ENCODE data around the gene C1QTNF5.

GRCh38 chr11:119320776-119321524 is 19.7 kb downstream of the C1QTNF5 start:
- TF ChIP-seq POLR2A (IDR thresholded peaks at IDR 0.05), result no peak
- TF ChIP-seq CTCF (IDR thresholded peaks at IDR 0.05), result no peak
